Upper lobe of right lung (tissue), 1 donor: ENCODE data around the gene TUBA1A. TPM values are rescaled to one million over a fixed set of nuclear protein-coding genes. Genes with fewer than 3 reads are reported as not detected.
"Not testable (repeated sequence)": the region's sequence is repeated elsewhere in the genome, so short reads cannot be mapped to it uniquely, and the experiment has no call there.

Experiments used
- ATAC-seq: fragments of 200-7000 bp; cut with Tn5 transposase; one replicate; pipeline ENCODE4 v1.9.1; 2020; ENCODE audit warnings: mild to moderate bottlenecking, moderate library complexity
- DNase-seq: peaks from one replicate; pipeline ENCODE4 v3.0.0-alpha.2; 2020
- H3K27ac ChIP-seq: fragments of 200-600 bp; one replicate; pipeline ENCODE4 v1.8.0; 2022
- H3K27me3 ChIP-seq: fragments of 200-600 bp; one replicate; pipeline ENCODE4 v1.8.0; 2022; ENCODE audit warnings: mild to moderate bottlenecking
- H3K36me3 ChIP-seq: fragments of 200-600 bp; one replicate; pipeline ENCODE4 v1.8.0; 2022
- H3K4me1 ChIP-seq: fragments of 200-600 bp; one replicate; pipeline ENCODE4 v1.8.0; 2022
- H3K4me3 ChIP-seq: fragments of 200-600 bp; one replicate; pipeline ENCODE4 v1.8.0; 2022; ENCODE audit warnings: mild to moderate bottlenecking
- H3K9me3 ChIP-seq: fragments of 200-600 bp; one replicate; pipeline ENCODE4 v1.8.0; 2022
- CTCF ChIP-seq: fragments of 200-600 bp; IDR thresholded peaks from one replicate; pipeline ENCODE4 v1.8.0; 2022; ENCODE audit warnings: antibody characterized with exemption
- intact Hi-C: fragments of 100-400 bp; cut with DNase I; formaldehyde crosslinking; loops from one replicate; pipeline ENCODE4 v1.11.0; 2022
- total RNA-seq: library from RNA; stranded (reverse); fragmentation: NEBNext Ultra II Directional; extraction: Animal tissue kit (Norgen Biotek cat#: 25700); gene quantifications from one replicate; pipeline ENCODE4 v1.2.1, GENCODE V29; 2021
- donor health status: DM: no; HTN: yes; CAD: no; lungs with severe emphysema.

Gene TUBA1A
- total RNA-seq, 1 donor from 2014 or later: 90.8 TPM

GRCh38 chr12:49137476-49137875 lies 51.4 kb downstream of the TUBA1A start:
- Histone ChIP-seq H3K4me1 (peaks cover 4% of the 10 kb centered on the region), H3K36me3 (no peaks in the 10 kb centered on the region), H3K9me3 (no peaks in the 10 kb centered on the region), H3K27ac (no peak overlapping the region), H3K27me3 (no peaks in the 10 kb centered on the region), H3K4me3 (no peak overlapping the region)
- no peak for TF ChIP-seq CTCF
- DNase-seq (no peak), ATAC-seq (no peak)
- intact Hi-C loops: loop anchor here (10.0 kb wide), 1 partner anchor 97 kb away; no protein-coding TSS in a partner anchor

- not testable (repeated sequence) for ATAC-seq, DNase-seq
- intact Hi-C loops: loop anchor here (10.0 kb wide), 1 partner anchor 98 kb away; no protein-coding TSS in a partner anchor
These were observed 51.9 kb downstream of the TUBA1A start for GRCh38 chr12:49136997-49137396.

More at GRCh38 chr12:49136997-49137396, 51.9 kb downstream of the TUBA1A start:
- not testable (repeated sequence) for H3K27me3 ChIP-seq, H3K36me3 ChIP-seq, H3K9me3 ChIP-seq, H3K27ac ChIP-seq, H3K4me3 ChIP-seq, H3K4me1 ChIP-seq

Other genes starting within 250 kb of the TUBA1A start
- 146 TPM for gene ARF3, start 231.6 kb downstream of the TUBA1A start, total RNA-seq
- 1.2 TPM for gene WNT10B, start 217.3 kb downstream of the TUBA1A start, total RNA-seq
- gene WNT1, start 210.8 kb downstream of the TUBA1A start, total RNA-seq: not detected
- not detected for gene DDN, start 189.7 kb downstream of the TUBA1A start, total RNA-seq
- 46.5 TPM for gene PRKAG1, start 170.3 kb downstream of the TUBA1A start, total RNA-seq
- 102 TPM for gene KMT2D, start 128.3 kb downstream of the TUBA1A start, total RNA-seq
- 1.1 TPM for gene RHEBL1, start 119.1 kb downstream of the TUBA1A start, total RNA-seq
- gene DHH, start 94.3 kb downstream of the TUBA1A start, total RNA-seq: 2.1 TPM
- 54.3 TPM for gene LMBR1L, start 78.2 kb downstream of the TUBA1A start, total RNA-seq
- gene TUBA1B, start 57.7 kb downstream of the TUBA1A start, total RNA-seq: 440 TPM
- 113 TPM for gene TUBA1C, start 76.0 kb upstream of the TUBA1A start, total RNA-seq
- gene PRPH, start 106.1 kb upstream of the TUBA1A start, total RNA-seq: not detected
- gene TROAP, start 134.2 kb upstream of the TUBA1A start, total RNA-seq: 0.96 TPM
- not detected for gene C1QL4, start 148.1 kb upstream of the TUBA1A start, total RNA-seq
- 0.67 TPM for gene DNAJC22, start 157.8 kb upstream of the TUBA1A start, total RNA-seq
- 12.6 TPM for gene SPATS2, start 178.4 kb upstream of the TUBA1A start, total RNA-seq